G401.6 (cell line): ENCODE data around the gene C4BPA.

Source experiments
- FAIRE-seq: peaks from 2 replicates; lab custom pipeline; 2012; peaks lifted over from hg19 to GRCh38; lab: Jason Lieb, UNC

The C4BPA gene

DNA sequence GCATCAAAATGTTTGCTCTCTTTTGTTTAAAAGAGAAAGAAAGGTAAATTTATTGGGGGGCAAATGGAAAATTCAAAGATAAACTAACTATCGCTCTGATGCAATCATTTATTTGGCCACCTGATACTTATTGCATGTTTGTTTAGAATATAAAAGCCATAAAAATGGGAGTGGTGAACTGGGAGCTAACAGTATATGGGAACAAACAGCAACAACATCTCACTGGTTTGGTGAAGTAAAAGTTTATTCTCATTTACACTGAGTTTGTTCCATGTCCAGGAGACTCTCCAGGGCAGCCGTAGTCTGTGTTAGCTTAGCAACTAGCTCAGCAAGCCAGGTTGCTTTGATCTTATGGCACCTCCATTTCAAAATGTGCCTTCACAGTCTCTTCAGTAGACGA is 20.4 kb downstream of the C4BPA start:
- no peak for FAIRE-seq

DNA sequence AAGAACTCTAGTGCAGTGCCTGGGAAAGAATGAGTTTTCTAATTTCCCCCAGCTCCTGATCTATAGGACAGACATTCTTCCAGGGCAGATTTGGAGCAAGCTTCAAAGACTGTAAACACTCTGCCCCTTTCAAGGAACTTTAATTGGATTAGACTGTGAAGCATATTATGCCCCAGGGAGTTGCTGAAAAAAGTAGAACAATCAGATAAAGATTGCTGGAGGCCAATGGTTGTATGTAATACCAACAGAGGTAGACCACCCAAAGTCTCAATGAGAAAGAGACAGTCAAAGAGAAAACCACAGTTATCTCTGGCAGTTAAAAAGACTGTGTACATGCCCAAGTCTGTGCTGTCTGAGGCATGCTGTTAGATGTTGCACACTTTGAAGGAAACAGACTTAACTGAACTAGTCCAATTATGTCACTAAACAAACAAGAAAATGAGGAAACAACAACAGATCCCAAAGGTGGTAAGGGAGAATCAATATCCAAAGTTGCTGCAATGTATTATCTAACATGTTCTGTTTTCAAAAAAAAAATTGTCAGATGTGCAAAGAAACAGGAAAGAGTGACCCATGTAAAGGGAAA is 24.4 kb downstream of the C4BPA start:
- no peak for FAIRE-seq

DNA sequence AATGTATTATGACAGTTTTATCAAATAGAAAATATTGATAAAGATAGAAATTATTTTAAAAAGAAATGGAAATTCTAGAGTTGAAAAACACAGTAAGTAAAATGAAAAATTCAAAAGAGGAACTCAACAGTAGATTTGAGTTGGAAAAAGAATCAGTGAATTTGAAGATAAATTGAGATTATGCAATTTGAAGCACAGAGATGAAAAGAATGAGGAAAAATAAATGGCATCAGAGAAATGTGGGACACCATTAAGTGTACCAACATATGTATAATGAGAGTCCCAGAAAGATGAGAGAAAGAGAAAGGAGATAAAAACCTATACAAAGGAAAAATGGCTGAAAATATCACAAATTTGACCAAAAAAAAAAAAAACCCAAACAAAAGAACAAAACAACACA is 25.0 kb downstream of the C4BPA start:
- FAIRE-seq = no peak

DNA sequence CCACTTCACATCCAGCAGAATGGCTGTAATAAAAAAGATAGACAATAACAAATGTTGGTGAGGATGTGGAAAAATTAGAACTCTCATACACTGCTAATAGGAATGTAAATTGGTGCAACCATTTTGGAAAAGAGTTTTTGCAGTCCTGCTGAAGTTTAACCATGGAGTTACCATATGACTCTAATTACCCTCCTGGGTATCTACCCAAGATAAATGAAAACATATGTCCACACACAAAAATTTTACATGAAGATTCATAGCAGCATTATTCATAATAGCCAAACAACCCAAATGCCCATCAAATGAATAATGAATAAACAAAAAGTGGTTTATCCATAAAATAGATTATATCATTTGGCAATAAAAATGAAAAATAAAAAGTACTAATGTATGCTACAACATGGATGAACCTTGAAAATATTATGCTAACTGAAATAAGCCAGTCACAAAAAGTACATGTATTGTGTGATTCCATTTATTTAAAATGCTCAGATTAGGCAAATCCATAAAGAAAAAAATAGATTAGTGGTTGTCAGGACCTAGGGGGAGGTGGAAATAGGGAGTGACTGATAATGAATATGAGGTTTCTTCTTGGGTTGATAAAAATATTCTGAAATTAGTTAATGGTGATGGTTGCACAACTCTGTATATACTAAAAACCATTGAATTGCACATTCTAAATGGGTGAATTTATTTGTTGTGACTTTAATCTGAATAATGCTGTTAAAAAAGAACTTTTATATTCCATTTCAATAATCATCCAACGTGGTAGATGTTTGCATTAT is 26.4 kb downstream of the C4BPA start:
- no peak for FAIRE-seq

DNA sequence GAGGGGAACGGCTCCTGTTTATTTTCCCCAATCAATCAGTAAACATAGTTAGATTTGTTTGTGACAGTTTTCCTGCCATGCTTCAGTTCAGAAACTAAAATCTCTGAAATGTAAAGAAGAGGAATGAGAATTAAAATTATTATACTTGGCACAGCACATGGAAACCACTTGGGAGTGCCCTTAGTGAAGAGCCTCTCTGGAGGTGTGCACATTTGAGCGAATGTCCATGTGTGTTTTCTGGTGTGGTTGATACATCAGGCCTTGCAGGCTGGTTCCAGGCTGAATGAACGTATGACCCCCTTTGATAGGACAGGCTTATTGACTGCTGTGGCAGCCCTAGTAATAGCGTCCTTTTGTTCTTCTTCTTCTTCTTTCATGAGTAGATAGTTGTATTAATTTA is 27.1 kb downstream of the C4BPA start:
- no peak for FAIRE-seq

DNA sequence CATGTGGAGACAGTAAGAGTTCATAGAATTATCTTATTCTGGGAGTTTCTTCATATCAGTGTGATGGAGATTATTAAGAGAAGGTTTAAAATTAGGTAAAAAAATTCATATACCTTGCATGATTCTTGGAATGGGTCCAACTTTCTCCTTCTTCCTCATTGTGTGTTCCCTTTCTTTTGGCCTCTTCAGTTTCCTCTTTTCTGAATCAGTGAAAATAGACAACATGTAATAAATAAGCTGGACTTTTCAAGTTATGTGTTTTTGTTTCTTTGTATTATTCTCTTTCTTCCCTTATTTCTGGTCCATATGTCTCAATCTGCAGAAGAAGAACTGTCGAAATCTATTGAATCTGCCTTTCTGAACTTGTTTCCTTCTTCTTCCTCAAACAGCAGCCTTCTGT is 30.5 kb downstream of the C4BPA start:
- no peak for FAIRE-seq

DNA sequence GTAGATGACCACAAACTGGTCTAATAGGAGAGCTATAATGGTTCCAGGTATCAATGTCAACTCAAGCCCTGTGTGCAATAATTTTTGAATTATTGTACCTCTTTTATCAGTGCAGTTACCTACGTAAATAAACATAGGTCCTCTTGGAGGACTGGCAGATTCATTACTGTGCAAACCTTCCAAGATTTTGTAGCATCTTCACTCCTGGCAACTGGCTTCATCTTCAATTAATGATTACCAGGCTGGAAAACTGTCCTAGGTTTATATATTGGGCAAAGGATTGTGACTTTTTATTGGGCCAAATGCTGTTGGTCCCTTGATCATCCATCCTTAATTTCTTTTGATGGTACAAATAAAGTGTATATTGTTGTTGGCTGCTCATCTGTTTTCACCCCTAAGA is 35.6 kb downstream of the C4BPA start:
- no peak for FAIRE-seq

DNA sequence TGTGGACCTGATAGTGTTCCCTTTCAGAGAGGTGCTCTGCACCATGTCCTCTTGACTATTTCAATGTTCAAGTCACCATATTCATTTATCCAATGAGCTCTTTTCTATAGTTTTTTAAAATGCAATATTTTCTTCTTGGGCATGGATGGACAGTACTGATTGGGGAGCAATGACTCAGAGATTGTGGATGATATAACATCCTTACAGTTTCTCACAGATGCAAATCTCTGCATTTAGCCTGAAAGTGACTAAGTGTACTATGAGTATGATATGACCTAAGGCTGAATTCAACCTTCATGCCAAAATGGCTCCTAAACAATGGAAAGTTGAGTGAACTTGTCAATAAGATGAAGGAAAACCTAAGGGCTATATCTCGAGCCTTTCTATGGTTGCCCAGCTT is 36.5 kb downstream of the C4BPA start:
- FAIRE-seq = no peak

DNA sequence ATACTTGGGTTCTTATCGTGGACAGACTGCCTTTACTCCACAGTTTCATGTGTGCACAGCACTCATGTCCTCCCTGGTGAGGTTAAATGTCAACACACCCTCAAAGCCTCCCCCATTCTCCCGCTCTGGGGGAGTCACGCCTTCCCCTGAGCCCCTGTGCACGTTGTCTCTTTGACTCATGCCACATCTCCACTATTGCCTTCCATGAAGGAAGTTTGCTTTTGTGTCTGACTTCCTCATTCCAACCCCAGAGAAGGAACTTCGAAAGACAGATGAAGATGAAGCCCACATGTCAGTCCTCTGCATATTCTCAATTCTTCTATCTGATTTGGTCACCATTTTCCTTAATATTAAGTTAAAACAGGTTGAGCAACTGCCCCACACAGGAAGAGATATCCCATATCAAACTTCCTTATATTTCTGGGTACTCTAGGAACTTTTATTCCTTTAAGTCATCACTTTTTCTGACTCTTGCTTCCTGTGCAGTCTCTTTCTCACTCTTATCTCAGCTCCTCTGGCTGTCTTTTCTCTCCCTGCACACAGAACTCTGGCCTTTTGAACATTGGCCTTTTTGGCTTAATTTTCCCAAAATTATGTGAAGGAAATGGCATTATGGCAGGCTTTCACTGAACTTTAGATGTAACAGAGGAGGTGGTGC is 41.5 kb downstream of the C4BPA start:
- no peak for FAIRE-seq

DNA sequence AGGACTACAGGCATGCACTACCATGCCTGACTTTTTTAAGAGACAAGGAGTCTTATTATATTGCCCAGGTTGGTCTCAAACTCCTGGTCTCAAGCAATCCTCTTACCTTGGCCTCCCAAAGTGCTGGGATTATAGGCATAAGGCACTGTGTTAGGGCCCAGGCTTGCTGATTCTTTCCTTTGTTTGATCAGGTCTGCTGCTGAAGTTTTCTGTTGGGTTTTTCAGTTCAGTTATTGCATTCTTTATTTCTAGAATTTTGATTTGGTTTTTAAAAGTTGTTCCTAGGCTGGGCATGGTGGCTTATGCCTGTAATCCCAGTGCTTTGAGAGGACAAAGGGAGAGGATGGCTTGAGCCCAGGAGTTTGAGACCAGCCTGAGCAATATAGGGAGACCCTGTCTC is 47.9 kb downstream of the C4BPA start:
- FAIRE-seq = no peak

DNA sequence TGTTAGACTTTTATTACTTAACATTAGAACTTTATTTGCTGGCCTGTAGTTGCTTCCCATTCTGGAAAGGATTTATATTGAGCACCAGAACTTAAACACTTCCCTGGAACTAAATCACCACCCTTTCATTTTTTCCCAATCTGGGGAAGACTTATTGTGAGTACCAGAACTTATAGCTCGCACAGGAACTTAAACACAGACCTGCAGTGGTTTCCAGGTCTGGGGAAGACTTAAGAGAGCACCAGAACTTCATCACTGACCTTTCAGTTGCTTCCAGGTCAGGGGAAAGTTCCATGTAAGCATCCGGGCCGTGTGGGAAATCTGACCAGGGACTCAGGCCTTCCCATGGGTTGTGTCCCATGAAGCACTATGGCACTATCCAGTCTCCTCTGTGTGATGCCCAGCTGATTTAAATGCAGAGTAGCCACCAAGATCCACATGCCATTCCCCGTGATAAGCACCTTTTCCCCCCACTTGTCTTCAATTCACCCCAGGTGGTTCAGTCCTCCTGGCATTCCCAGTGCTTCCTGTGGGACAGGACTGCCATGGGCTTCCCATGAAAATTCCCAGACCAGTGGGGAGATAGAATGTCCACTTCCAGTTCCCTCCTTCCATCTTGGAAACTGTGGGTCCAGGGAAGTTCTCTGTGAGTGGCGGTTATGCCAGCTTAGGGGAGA is 48.9 kb downstream of the C4BPA start:
- FAIRE-seq = no peak

DNA sequence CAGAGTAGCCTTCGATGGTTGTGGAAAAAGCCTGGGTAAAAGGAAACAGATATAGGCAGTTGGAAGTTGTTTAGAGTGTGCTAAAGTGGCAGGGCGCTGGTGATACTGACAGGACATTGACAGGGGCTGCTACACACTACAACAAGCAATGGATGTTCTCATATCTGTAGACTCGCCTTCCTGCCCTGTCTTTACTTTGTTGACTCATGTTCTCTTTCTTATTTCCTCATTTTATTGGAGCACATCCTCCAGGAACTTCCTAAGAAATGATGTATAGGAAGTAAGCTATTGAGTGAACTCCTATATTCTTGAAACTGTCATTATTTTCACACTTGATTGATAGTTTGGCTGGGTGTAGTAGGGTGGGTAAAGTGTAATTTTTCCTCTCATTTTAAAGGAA is 51.0 kb downstream of the C4BPA start:
- FAIRE-seq = no peak

DNA sequence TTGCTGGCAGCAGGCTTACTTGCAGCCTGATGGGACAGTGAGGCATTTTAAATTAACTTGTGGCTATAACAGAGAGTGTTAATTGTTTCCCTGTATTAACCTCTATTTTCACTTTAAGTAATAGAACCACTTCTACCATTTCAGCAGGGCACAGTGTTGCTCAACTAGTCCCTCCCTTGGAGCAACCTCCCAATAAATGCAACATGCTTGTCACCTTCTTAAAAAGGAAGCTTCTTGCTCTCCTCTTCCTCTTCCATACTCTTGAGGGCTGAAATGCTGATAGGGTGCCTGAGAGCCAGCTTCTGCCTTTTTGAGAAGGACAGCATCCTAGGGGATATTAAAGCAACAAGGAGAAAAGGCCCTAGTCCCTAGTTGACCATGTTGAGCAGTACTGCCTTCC is 52.1 kb downstream of the C4BPA start:
- FAIRE-seq = no peak

DNA sequence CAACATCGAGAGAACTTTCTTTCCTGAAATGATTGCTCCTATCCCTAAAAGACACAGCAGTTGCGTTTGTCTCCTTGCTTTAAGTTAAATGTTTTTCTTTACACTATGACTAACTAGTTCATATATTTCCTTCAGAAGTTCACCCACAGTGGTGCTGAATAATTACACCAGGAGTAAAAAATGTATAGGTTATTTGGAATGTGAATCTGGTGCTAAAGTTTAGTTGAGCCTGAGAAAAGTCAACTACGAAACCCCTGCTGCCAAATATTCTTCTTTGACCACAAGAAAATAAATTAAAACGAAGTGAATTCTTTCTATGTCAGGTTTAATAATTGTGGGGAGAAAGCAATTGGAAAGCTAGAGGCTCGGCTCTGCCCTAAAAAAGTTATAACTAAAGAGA is 52.8 kb downstream of the C4BPA start:
- no peak for FAIRE-seq

DNA sequence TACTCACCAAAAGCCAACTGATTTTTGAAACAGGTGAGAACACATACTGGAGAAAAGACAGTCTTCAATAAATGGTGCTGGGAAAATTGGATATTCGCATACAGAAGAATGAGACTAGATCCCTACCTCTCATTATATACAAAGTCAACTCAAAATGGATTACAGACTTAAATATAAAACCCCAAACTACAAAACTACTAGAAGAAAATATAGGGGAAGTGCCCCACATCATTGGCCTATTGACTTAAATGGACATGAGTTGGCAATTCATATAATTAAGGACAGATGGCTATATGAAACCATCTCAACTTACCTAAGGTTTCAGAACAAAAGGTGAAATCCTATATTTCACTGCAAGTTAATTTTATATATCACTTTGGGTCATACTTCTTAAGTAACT is 60.1 kb downstream of the C4BPA start:
- no peak for FAIRE-seq

DNA sequence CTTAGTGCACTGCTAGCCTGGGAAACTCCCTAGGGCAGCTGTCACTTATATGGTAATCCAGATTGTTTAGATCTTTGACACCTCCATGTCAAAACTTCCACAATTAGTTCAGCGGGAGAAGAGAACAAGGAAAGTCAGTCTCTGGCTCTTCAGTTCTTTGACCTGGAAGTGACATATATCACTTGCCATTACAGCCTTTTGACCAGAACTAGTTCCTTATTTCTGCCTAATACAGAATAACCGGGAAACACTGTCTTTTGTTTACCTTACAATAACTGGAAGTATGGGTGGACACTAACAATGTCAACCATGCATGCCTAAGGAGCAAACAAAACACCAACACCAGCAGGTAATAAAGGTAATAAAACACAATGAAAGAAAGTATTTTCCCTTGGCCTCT is 68.3 kb downstream of the C4BPA start:
- no peak for FAIRE-seq

DNA sequence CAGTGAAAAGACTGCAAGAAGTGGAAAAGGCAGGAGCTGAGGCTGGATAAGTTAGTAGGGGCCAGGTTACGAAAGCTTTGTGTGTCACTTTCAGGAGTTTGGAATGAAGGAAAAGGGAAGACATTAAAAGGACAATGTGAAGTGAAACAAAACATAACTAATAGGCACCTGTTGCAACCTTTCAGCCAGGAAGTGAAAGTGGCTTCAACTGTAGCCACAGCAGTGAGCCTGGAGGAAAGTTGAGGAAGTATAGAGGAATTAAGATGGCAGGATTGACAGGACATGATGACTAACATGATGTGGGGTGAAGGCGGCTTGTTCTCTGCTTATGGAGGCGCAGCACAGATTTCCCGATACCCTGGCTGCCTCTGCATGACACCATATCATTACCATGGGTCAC is 68.9 kb downstream of the C4BPA start:
- no peak for FAIRE-seq

DNA sequence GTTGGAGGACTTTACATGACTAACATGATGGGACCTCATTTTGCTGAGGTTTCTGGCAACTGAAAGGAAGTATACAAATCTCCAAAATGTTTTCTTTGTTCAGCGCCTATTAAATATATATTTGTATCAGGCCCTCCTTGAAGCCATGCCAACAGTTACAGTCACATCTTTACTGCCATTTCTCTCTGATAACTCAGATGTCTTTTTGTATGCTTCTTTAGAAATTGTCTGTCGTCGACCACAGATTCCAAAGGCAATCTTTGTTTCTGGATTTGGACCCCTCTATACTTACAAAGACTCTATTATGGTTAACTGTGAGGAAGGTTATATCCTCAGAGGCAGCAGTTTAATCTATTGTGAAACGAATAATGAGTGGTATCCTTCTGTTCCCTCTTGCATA is 69.4 kb downstream of the C4BPA start:
- no peak for FAIRE-seq

DNA sequence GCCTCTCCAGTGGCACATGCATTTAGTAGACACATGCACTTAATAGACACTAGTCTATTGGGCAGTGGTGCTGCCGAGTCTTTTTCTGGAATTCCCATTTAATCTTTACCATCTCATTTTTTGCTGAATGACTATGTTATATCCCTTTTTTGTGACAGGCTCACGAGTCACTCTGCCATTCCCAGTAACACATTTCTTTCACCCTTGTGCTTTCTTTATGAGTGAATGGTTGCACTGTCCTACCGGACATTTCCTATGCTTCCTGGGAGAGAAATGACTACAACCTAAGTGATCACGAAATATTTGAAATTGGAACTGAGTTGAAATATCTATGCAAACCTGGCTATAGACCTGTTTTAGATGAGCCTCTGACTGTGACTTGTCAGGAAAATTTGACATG is 70.9 kb downstream of the C4BPA start:
- no peak for FAIRE-seq

DNA sequence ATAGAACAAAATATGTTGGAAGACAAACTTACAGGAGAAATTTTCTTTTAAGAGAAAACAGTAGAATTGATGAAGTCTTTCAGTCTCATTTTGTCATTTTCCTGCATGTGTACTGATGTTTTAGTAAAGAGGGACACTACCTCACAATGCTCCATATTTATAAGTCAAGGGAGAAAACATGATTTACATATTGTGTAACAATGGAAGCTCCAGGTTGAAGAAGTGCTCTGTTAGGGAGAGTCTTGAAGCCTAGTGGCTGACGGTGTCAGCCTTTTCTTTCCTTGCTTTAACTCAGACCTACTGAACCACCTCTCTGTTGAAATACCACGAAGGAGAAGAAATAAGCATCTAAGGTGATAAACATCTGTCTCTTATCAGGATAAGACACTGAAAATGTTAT is 75.0 kb downstream of the C4BPA start:
- FAIRE-seq = no peak

DNA sequence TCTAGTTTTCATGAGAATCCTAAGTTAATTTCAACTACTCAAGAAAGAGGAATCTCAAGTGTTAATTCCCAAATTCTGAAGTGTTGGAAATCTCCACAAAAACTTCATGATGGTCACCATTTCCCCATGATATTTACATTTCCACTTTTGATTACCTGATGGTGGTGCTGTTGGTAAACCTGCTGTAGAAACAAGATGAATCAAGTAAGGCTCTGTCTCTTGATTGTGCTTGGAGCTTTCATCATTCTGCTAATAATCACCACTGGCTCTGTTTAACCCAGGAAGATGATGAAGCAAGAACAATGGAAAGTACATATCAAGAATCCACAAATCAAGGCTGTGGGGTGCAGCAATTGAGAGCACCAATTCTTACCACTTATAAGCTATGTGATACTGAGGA is 77.8 kb downstream of the C4BPA start:
- FAIRE-seq = no peak

DNA sequence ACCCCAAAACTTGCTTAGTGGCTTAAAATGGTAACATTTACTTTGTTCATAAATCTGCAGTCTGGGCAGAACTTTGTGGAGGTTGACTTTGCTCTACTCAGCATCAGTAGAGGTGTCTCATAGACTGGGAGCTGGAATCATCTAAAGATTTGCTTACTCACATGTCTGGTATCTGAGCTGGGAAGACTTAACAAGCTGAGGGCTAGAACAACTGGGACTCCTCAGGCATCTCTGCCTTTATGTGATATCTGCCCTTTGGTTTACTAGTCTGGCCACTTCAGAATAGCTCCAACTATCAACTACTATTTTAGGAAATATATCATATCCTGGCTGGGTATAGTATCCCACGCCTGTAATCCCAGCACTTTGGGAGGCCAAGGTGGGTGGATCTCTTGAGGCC is 82.5 kb downstream of the C4BPA start:
- no peak for FAIRE-seq

DNA sequence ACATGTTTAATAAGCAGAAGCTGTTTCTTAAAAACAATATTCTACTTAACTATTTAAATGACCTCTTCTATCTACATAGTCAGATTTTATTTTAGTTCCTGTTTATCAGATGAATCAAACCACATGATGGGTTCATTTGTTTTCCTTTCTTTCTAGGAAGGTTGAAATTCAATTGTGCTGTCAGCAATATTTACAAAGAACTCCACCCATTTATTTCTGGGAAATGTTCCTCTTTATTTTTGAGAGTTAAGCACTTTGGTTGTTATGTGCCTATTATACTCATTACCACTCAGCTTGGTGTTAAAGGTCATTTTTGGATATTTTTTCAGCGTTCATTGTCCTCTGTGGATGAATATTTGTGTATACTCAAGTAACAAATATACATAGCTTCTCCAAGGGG is 84.9 kb downstream of the C4BPA start:
- FAIRE-seq = no peak
